KMS-11 (cell line): ENCODE data around the gene CEP162.

Experiments used
- H2AFZ ChIP-seq: fragments of 200-600 bp; sonication (generic); 2 replicates; pipeline ENCODE4 v1.6.1; 2016; ENCODE audit warnings: antibody characterized with exemption, mixed run types, low read depth
- H3K27ac ChIP-seq: fragments of 200-600 bp; sonication (generic); 2 replicates; pipeline ENCODE4 v1.6.1; 2016; ENCODE audit warnings: mild to moderate bottlenecking, mixed run types
- H3K27me3 ChIP-seq: fragments of 200-600 bp; sonication (generic); 2 replicates; pipeline ENCODE4 v1.6.1; 2017; ENCODE audit warnings: mild to moderate bottlenecking, low read depth, mixed run types, moderate library complexity; ENCODE audit not compliant: insufficient read depth
- H3K36me3 ChIP-seq: fragments of 200-600 bp; sonication (generic); 2 replicates; pipeline ENCODE4 v1.6.1; 2017; ENCODE audit warnings: mild to moderate bottlenecking, mixed run types; ENCODE audit not compliant: insufficient read depth
- H3K4me1 ChIP-seq: fragments of 200-600 bp; sonication (generic); 2 replicates; pipeline ENCODE4 v1.6.1; 2016; ENCODE audit warnings: mild to moderate bottlenecking, low read depth, mixed run types; ENCODE audit not compliant: poor library complexity, severe bottlenecking
- H3K4me2 ChIP-seq: fragments of 200-600 bp; sonication (generic); 2 replicates; pipeline ENCODE4 v1.7.0; 2016; ENCODE audit warnings: mild to moderate bottlenecking, mixed run types
- H3K4me3 ChIP-seq: fragments of 200-600 bp; sonication (generic); IDR thresholded peaks from 2 replicates; pipeline ENCODE4 v1.6.1; 2017; ENCODE audit warnings: low read depth, low read length, mixed read lengths; ENCODE audit not compliant: insufficient read depth
- H3K79me2 ChIP-seq: fragments of 200-600 bp; sonication (generic); 2 replicates; pipeline ENCODE4 v1.6.1; 2016; ENCODE audit warnings: low read depth, mixed run types; ENCODE audit not compliant: insufficient read depth
- H3K9ac ChIP-seq: fragments of 200-600 bp; sonication (generic); 2 replicates; pipeline ENCODE4 v1.6.1; 2016; ENCODE audit warnings: mild to moderate bottlenecking, mixed run types
- H4K20me1 ChIP-seq: fragments of 200-600 bp; sonication (generic); 2 replicates; pipeline ENCODE4 v1.6.1; 2016; ENCODE audit warnings: mild to moderate bottlenecking, mixed run types; ENCODE audit not compliant: insufficient read depth
- CTCF ChIP-seq: fragments of 200-600 bp; sonication (generic); conservative IDR thresholded peaks from 2 replicates; pipeline ENCODE4 v1.6.1; 2017; ENCODE audit warnings: low read depth, mild to moderate bottlenecking, antibody characterized with exemption, low read length, moderate library complexity, mixed read lengths

The CEP162 gene

DNA sequence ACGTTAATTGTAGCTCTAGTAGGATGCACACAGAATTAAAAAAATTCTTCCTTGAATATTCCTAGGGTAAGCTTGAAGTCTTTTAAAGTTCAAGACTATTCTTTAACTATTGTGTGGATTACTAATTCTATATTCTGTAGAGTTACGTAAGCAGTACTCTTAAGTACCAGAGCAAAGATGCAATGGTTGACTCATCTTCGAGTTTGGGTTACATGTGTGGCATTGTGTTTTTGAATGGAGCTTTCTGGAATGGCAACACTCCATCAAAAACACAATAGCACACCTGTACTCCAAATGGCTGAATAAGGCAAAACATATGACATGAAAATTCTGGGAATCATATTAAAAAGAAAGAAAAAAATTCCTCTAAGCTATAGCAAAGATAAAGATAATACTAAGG lies 33.5 kb upstream of the CEP162 start:
- no peak overlapping the region for H3K4me2 ChIP-seq
- no peaks in the 10 kb centered on the region for H3K79me2 ChIP-seq
- no peaks in the 10 kb centered on the region for H3K36me3 ChIP-seq
- no peaks in the 10 kb centered on the region for H3K4me1 ChIP-seq
- H3K27ac ChIP-seq, result no peak overlapping the region
- H3K9ac ChIP-seq, result no peak overlapping the region
- H2AFZ ChIP-seq, result no peak overlapping the region
- no peak for TF ChIP-seq CTCF
- no peak overlapping the region for H3K4me3 ChIP-seq
- H3K27me3 ChIP-seq, result no peaks in the 10 kb centered on the region
- H4K20me1 ChIP-seq, result no peaks in the 10 kb centered on the region

- Histone ChIP-seq H3K79me2 (no peaks in the 10 kb centered on the region), H3K4me1 (no peaks in the 10 kb centered on the region), H3K4me3 (no peak overlapping the region), H3K36me3 (no peaks in the 10 kb centered on the region), H3K27me3 (no peaks in the 10 kb centered on the region), H3K27ac (no peak overlapping the region), H4K20me1 (no peaks in the 10 kb centered on the region), H3K4me2 (no peak overlapping the region), H2AFZ (no peak overlapping the region), H3K9ac (no peak overlapping the region)
- TF ChIP-seq CTCF, result no peak
These were observed 32.8 kb upstream of the CEP162 start for GRCh38 chr6:84260196-84260595.

DNA sequence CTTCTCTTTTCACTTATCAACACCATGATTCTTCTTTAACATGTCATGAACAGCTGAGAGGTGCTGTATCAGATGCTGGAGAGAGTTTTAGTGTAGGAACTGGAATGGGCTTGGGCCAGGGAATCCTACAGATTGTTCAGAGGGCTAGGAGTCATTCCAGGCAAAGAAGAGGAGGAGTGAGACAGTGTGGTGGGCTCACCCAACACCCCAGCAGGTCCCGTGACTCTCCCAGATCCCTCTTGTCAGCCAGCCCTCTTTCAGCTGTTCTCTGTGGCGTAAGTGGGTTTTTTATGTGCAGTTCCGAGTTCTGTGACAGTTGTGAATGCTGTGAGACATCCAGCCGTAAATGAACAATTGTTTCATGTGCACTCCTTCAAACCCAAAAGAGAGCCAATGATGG lies 31.4 kb upstream of the CEP162 start:
- TF ChIP-seq CTCF, result no peak
- H3K4me1 ChIP-seq, result no peaks in the 10 kb centered on the region
- H2AFZ ChIP-seq, result no peak overlapping the region
- no peak overlapping the region for H3K9ac ChIP-seq
- no peaks in the 10 kb centered on the region for H3K36me3 ChIP-seq
- H3K27ac ChIP-seq, result no peak overlapping the region
- no peaks in the 10 kb centered on the region for H3K27me3 ChIP-seq
- no peak overlapping the region for H3K4me2 ChIP-seq
- no peaks in the 10 kb centered on the region for H4K20me1 ChIP-seq
- no peaks in the 10 kb centered on the region for H3K79me2 ChIP-seq
- no peak overlapping the region for H3K4me3 ChIP-seq

DNA sequence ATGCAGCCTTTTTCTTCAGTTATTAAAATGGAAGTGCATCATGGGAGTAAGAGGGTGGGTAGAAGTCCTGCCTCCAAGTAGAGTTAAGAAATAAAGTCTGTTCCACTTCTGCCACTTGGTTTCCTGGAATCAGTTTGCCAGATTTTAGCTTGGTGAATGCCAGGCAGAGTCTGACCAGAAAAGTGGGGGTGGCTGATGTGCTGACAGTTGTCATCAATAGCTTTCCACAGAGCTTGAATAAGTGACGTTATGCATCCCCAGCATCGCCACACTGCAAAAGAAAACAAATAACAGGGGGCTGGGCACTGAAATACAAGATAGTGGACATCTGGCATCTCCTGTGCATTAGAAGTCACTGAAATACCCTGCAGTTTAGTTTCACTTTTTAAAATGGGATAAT lies 30.8 kb upstream of the CEP162 start:
- Histone ChIP-seq H3K79me2 (no peaks in the 10 kb centered on the region), H2AFZ (no peak overlapping the region), H3K4me2 (no peak overlapping the region), H3K27me3 (no peaks in the 10 kb centered on the region), H3K27ac (no peak overlapping the region), H3K36me3 (no peaks in the 10 kb centered on the region), H3K4me1 (no peaks in the 10 kb centered on the region), H3K9ac (no peak overlapping the region), H3K4me3 (no peak overlapping the region), H4K20me1 (no peaks in the 10 kb centered on the region)
- TF ChIP-seq CTCF, result no peak

DNA sequence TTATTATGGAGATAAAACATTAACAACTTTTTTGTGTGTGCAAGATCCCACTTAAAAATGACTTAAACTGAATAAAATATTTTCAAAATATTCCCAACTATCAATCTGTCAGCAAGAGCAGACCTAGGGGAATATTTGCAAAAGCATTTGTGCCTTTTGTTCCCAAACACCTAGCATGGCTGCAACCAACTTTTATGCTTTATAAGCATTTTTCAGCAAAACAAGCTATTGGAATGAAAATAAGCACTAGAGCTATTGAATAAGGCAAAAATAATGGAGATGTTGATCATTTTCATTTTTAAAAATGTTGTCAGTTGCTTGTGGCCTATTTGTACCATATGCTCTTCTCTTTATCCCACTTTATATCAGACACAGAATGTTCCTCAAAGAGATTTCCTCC lies 28.2 kb upstream of the CEP162 start:
- Histone ChIP-seq H3K4me3 (no peak overlapping the region), H4K20me1 (no peaks in the 10 kb centered on the region), H3K36me3 (no peaks in the 10 kb centered on the region), H3K27ac (no peak overlapping the region), H2AFZ (no peak overlapping the region), H3K4me1 (no peaks in the 10 kb centered on the region), H3K27me3 (no peaks in the 10 kb centered on the region), H3K79me2 (no peaks in the 10 kb centered on the region), H3K4me2 (no peak overlapping the region), H3K9ac (no peak overlapping the region)
- no peak for TF ChIP-seq CTCF
